B cell (primary cell): ENCODE measurements around the gene CLASRP. TPM values are rescaled to one million over a fixed set of nuclear protein-coding genes. Genes with fewer than 3 reads are reported as not detected.

ENCODE experiments used
- ATAC-seq: fragments of 200-7000 bp; cut with Tn5 transposase; one replicate; pipeline ENCODE4 v1.10.0; 2021; ENCODE audit warnings: low read depth, mild to moderate bottlenecking, moderate number of reproducible peaks, moderate library complexity
- CTCF ChIA-PET: fragments of 350-600 bp; sonication (Branson Sonifier 250); formaldehyde crosslinking; loops from one replicate; lab custom pipeline; 2021; ENCODE audit warnings: antibody characterized with exemption, inconsistent platforms; lab: Charles Lee
- POLR2A ChIA-PET: fragments of 350-600 bp; sonication (Branson Sonifier 250); formaldehyde crosslinking; loops from one replicate; lab custom pipeline; 2021; ENCODE audit warnings: antibody characterized with exemption; lab: Charles Lee
- DNase-seq: peaks from one replicate; pipeline ENCODE4 v3.0.0; 2013
- H2AFZ ChIP-seq: 2 replicates; pipeline ENCODE4 v1.6.1; 2012; ENCODE audit warnings: mild to moderate bottlenecking, low read depth, low read length; ENCODE audit not compliant: insufficient read depth, poor library complexity, severe bottlenecking
- H3K27ac ChIP-seq, 2 donors: 1 replicate in 1 of 2; 2 replicates in 1 of 2; pipeline ENCODE4 v1.5.1; 2012 to 2013; ENCODE audit warnings: low read length in 2 of 2, mild to moderate bottlenecking in 2 of 2, moderate library complexity in 1 of 2
- H3K27me3 ChIP-seq, 4 experiments: fragments of 200-600 bp in 1 of 4; sonication (generic) in 1 of 4; replicated peaks in 1 of 4; 1 replicate in 2 of 4; 2 replicates in 2 of 4; pipeline versions ENCODE4 v1.6.1 to v1.7.0; 2013 to 2016; ENCODE audit warnings: low read length in 3 of 4, mild to moderate bottlenecking in 2 of 4, mixed read lengths in 1 of 4, moderate library complexity in 1 of 4; ENCODE audit not compliant: insufficient read depth in 4 of 4, control insufficient read depth in 3 of 4; ENCODE audit errors: control extremely low read depth in 1 of 4
- H3K36me3 ChIP-seq, 2 experiments: replicated peaks in 1 of 2; 1 replicate in 1 of 2; 2 replicates in 1 of 2; pipeline versions ENCODE4 v1.6.1 to v1.7.1; 2013; ENCODE audit warnings: low read length in 1 of 2; ENCODE audit not compliant: insufficient read depth in 2 of 2, control insufficient read depth in 1 of 2; ENCODE audit errors: control extremely low read depth in 1 of 2, extremely low read depth in 1 of 2
- H3K4me1 ChIP-seq, 2 donors: fragments of 200-600 bp in 1 of 2; sonication (generic) in 1 of 2; 1 replicate in 1 of 2; 2 replicates in 1 of 2; pipeline versions ENCODE4 v1.5.1 to v1.6.1; 2013 to 2017; ENCODE audit warnings: low read length in 2 of 2; ENCODE audit not compliant: control insufficient read depth in 2 of 2, insufficient read depth in 2 of 2
- H3K4me2 ChIP-seq: replicated peaks from 2 replicates; pipeline ENCODE3; 2012; ENCODE audit warnings: mild to moderate bottlenecking, low read depth, low read length; ENCODE audit not compliant: poor library complexity, severe bottlenecking
- H3K4me3 ChIP-seq, 5 experiments: fragments of 200-600 bp in 1 of 5; sonication (generic) in 1 of 5; 1 replicate in 3 of 5; 2 replicates in 2 of 5; pipeline versions ENCODE4 v1.5.1 to v1.7.0; 2011 to 2016; ENCODE audit warnings: low read length in 4 of 5, mild to moderate bottlenecking in 4 of 5, low read depth in 2 of 5, control low read depth in 1 of 5, moderate library complexity in 1 of 5; ENCODE audit not compliant: insufficient read depth in 1 of 5; ENCODE audit errors: control extremely low read depth in 1 of 5, extremely low read depth in 1 of 5
- H3K79me2 ChIP-seq: fragments of 200-600 bp; sonication (generic); one replicate; pipeline ENCODE4 v1.6.0; 2016; ENCODE audit warnings: low read length; ENCODE audit not compliant: control insufficient read depth, insufficient read depth
- H3K9ac ChIP-seq: fragments of 200-600 bp; sonication (generic); 2 replicates; pipeline ENCODE4 v1.6.1; 2017; ENCODE audit warnings: mild to moderate bottlenecking, low read length, moderate library complexity
- H3K9me3 ChIP-seq, 3 donors: one replicate each; pipeline versions ENCODE4 v1.6.1 to v1.7.1; 2013; ENCODE audit warnings: low read length in 2 of 3; ENCODE audit not compliant: control insufficient read depth in 2 of 3, insufficient read depth in 1 of 3; ENCODE audit errors: control extremely low read depth in 1 of 3
- H4K20me1 ChIP-seq: 2 replicates; pipeline ENCODE4 v1.6.0; 2012; ENCODE audit warnings: mild to moderate bottlenecking, low read length; ENCODE audit not compliant: insufficient read depth, control insufficient read depth, poor library complexity, severe bottlenecking
- H3K27ac Mint-ChIP-seq: one replicate; pipeline ENCODE4 v1.8.0; 2021; ENCODE audit warnings: mixed read lengths
- H3K27me3 Mint-ChIP-seq: one replicate; pipeline ENCODE4 v1.8.0; 2021; ENCODE audit warnings: mixed read lengths
- H3K4me1 Mint-ChIP-seq: one replicate; pipeline ENCODE4 v1.8.0; 2021; ENCODE audit warnings: mixed read lengths
- H3K4me3 Mint-ChIP-seq: one replicate; pipeline ENCODE4 v1.8.0; 2021; ENCODE audit warnings: mixed read lengths
- H3K9me3 Mint-ChIP-seq: one replicate; pipeline ENCODE4 v1.8.0; 2022; ENCODE audit warnings: mixed read lengths; ENCODE audit not compliant: insufficient read depth
- EZH2 ChIP-seq: IDR thresholded peaks from 2 replicates; pipeline ENCODE4 v1.6.1; 2012; ENCODE audit warnings: borderline replicate concordance, low read depth, mild to moderate bottlenecking, moderate library complexity, low read length; ENCODE audit not compliant: insufficient read depth, poor library complexity, severe bottlenecking
- WGBS: methylation state at CpG from one replicate; pipeline ENCODE4 v1.1.5; 2013; ENCODE audit warnings: missing lambda C conversion rate; ENCODE audit not compliant: insufficient coverage; 5-methylcytosine and 5-hydroxymethylcytosine counted together
- intact Hi-C: fragments of 100-400 bp; cut with micrococcal nuclease; formaldehyde crosslinking; loops from one replicate; pipeline ENCODE4 v1.10.0; 2022
- polyA minus RNA-seq: library from RNA; depleted of rRNA, polyadenylated mRNA; stranded (reverse); fragments of >200 nt; gene quantifications from 2 replicates; pipeline ENCODE4 v1.2.3, GENCODE V29; 2012
- polyA plus RNA-seq: library from polyadenylated mRNA; depleted of rRNA; stranded (reverse); fragments of >200 nt; gene quantifications from 2 replicates; pipeline ENCODE4 v1.2.3, GENCODE V29; 2012
- total RNA-seq, 2 donors: library from RNA; stranded (reverse); fragments of 120-200 nt in 1 of 2; gene quantifications; 1 replicate in 1 of 2; 2 replicates in 1 of 2; pipeline versions ENCODE4 v1.2.3 to v1.2.4, GENCODE V29; 2013 to 2022
- TF ChIP-seq, protein P1 (sequence below): fragments of 200-600 bp; IDR thresholded peaks from one replicate; pipeline ENCODE4 v1.8.0; 2022; ENCODE audit warnings: antibody characterized with exemption, mild to moderate bottlenecking

CLASRP gene
- total RNA-seq: 277 and 285 TPM in 2 replicates
- total RNA-seq (2013): 95.9 TPM
- 234 and 299 TPM in 2 replicates for polyA plus RNA-seq
- 67.6 and 133 TPM in 2 replicates for polyA minus RNA-seq

DNA sequence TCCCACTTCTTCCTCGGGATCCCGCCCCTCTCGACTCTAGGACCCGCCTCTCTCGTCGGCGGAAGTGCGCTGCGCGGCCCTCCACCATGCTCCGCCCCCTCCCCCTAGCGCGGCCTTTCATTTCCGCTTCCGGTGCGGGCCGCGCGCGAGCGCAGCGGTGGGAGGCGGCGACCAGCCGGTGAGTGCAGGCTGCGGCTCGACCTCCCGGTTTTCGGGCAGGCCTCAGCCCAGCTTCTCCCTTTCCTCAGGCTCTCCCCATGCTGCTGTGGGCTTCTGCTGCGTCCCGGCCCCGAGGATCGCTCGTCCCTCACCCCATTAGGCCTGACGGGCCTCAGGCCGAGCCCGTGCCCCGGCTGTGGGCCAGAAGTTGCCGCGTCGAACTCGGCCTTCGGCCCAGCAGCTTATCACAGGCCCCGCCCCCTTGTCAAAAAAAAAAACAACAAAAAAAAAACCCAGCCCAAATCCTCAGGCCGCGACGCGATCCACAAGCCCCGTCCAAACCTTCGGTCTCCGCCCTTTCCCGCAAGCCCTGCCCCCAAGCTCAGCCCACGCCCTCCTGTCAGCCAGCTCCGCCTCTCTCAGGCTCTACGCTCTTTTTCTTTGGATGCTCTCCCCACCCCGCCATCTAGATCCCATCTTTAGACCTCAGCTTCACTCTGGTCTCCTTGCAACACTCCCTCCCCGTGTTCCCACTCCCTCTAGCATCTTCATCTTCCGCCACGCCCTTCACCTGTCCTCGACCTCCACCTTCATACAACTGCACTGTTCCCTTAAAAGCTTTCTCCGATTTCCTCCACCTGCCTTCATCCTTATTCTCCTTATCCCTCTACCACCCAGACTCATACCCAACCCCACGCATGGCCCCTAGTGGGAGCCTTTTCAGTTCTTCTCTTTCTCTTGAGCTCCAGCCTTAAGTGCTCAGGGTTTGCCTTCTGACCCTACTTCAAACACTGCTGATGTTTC lies at the start of gene CLASRP:
Gene CLASRP (plus strand): TSS at position 115 of the 963 bp plus-strand sequence. CDS start 1,168 bp downstream, outside the sequence.
- 3% methylated on average over 62 of the region's 62 CpGs for WGBS
- H3K27ac ChIP-seq: peak within 1 kb of the TSS; percentile 93 to 96
- DNase-seq (peak; percentile 93), ATAC-seq (peak; percentile 89)
- no peak for TF ChIP-seq EZH2
- TF ChIP-seq, protein P1, sequence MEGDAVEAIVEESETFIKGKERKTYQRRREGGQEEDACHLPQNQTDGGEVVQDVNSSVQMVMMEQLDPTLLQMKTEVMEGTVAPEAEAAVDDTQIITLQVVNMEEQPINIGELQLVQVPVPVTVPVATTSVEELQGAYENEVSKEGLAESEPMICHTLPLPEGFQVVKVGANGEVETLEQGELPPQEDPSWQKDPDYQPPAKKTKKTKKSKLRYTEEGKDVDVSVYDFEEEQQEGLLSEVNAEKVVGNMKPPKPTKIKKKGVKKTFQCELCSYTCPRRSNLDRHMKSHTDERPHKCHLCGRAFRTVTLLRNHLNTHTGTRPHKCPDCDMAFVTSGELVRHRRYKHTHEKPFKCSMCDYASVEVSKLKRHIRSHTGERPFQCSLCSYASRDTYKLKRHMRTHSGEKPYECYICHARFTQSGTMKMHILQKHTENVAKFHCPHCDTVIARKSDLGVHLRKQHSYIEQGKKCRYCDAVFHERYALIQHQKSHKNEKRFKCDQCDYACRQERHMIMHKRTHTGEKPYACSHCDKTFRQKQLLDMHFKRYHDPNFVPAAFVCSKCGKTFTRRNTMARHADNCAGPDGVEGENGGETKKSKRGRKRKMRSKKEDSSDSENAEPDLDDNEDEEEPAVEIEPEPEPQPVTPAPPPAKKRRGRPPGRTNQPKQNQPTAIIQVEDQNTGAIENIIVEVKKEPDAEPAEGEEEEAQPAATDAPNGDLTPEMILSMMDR: no peak
- H3K4me1 ChIP-seq: peaks cover 26 to 35% of the 10 kb centered on the region in 2 donors
- H3K4me2 ChIP-seq: peak within 1 kb of the TSS; percentile 77
- intact Hi-C loops: loop anchor here (1.0 to 5.0 kb wide), 7 partner anchors 8 to 85 kb away; partner anchors contain the start of genes GEMIN7 and PPP1R37
- ChIA-PET CTCF (interaction anchor here (0.5 to 5.1 kb wide), 12 partner anchors 8 to 287 kb away, joined by 3 to 24 read pairs (median 4); partner anchors contain the start of gene PPP1R37), POLR2A (interaction anchor here (0.7 to 3.1 kb wide), 17 partner anchors 8 to 285 kb away, joined by 3 to 26 read pairs (median 4); partner anchors contain the start of genes PPP1R37, RELB and TOMM40)
- peak within 1 kb of the TSS; percentile 51 to 96 (median 94) for H3K4me3 ChIP-seq
- H2AFZ ChIP-seq: peak within 1 kb of the TSS; percentile 72
- H3K9ac ChIP-seq: peak within 1 kb of the TSS; percentile 91
- Mint-ChIP-seq H3K27ac (peak within 1 kb of the TSS; percentile 96), H3K9me3 (no peaks in the 10 kb centered on the region), H3K4me3 (peak within 1 kb of the TSS; percentile 96), H3K27me3 (no peaks in the 10 kb centered on the region), H3K4me1 (peaks cover 40% of the 10 kb centered on the region)
- peaks cover 72% of the 10 kb centered on the region for H3K79me2 ChIP-seq
- H3K27me3 ChIP-seq: no peaks in the 10 kb centered on the region
- peaks cover 6 to 74% of the 10 kb centered on the region in 2 experiments for H3K36me3 ChIP-seq
- peaks cover 41% of the 10 kb centered on the region for H4K20me1 ChIP-seq
- H3K9me3 ChIP-seq: peaks cover 0 to 6% (median 0%) of the 10 kb centered on the region in 3 donors
